GM20000 (cell line): ENCODE data around the gene RRP9.

Source experiments
- DNase-seq: peaks from one replicate; pipeline ENCODE4 v3.0.0; 2012; ENCODE audit warnings: low spot score
- CTCF ChIP-seq: IDR thresholded peaks from 2 replicates; pipeline ENCODE4 v1.5.1; 2012; ENCODE audit warnings: mild to moderate bottlenecking, control low read depth; ENCODE audit errors: extremely low read depth, missing control alignments

RRP9 gene

DNA sequence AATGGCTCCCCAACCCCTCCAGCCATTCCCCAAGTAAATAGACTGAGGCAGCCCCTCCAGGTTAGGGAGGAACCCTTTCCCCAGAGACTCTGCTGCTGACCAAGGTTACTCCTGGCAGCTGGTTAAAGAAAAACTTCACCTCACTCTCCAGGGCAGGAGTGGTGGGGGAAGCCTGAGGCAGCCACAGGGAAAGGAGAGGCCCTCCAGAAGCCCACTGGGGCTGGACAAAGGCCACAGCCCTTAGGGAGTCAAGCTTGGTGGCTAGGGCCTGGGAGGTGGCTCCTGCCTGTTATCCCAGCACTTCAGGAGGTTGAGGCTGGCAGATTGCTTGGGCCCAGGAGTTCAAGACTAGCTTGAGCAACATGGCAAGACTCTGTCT lies 42.6 kb upstream of the RRP9 start:
- TF ChIP-seq CTCF = no peak

DNA sequence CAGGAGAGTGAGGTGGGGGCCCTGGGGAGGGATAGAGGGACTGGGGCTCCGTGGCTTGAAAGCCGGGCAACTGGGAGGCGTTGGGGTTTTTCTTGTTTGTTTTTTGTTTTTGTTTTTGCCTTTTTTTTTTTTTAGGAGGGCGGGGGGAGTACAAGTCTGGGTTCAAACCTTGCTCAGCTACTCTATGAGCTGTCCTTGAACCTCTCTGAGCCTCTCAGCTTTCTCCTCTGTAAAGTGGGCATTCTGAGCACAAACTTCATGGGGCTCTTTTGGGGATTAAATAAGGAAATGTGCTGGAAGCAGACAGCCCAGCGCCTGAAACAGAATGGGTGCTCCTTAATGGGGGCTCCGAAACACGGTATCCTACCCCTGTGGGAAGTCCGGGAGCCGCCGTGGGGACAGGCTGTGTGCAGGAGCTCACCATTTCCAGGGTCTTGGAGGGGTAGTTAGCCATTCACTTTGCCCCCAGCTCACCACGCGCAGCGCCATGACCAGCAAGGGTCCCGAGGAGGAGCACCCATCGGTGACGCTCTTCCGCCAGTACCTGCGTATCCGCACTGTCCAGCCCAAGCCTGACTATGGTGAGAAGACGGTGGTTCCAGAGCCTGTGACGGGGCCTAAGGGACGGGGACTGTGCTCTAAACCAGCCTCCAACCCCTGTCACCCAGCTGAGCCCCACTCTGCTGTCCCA lies 42.0 kb upstream of the RRP9 start:
- no peak for TF ChIP-seq CTCF
- DNase-seq = no peak

More for the DNA sequence above, 42.6 kb upstream of the RRP9 start:
- no peak for DNase-seq

GRCh38 chr3:51982838-51983577 lies 41.3 kb upstream of the RRP9 start, which contains the start of gene ACY1:
ACY1 (plus strand) TSS chr3:51983535; CDS start chr3:51984065, 530 bp downstream.
- peak; percentile 97 for DNase-seq
- no peak for TF ChIP-seq CTCF

DNA sequence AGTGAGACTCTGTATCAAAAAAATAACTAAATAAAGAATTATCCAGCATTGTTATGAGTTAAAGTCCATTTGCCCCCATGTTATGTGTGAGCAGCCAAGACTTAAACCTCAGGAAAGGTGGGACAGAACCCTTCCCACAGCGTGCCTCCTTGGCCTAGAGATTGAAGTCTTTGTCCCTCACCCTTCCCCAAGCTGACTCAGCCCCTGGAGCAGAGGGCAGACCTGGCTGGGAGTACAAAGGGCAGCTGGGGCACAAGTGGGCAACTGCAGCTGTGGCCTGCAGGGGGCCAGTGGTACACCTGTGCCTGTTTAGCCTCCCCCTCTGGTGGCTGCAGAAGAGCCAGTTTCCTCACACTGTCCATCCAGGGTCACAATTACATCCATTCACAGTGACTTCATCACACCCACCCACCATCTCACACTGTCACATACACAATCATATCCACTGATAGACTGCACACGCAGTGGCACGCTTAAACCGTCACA lies 40.7 kb upstream of the RRP9 start:
- peak; percentile 84 for DNase-seq

DNA sequence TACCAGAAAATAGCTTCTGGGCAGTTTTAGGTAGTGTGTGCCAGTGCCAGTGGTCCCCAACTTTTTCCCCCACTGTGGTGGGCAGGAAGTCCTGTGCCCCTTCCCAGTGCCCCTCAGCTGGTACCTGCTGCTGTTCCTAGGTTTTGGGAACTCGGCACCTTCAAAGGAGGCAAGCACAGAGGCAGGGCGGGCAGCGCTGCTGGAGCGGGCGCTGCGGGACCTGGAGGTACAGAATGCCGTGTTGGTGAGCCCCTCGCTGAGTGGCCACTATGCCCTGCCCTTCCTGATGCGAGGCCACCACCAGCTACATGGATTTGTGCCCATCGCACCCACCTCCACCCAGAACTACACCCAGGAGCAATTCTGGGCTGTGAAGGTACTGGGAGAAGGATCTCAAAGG lies 38.5 kb upstream of the RRP9 start:
- DNase-seq = no peak
- no peak for TF ChIP-seq CTCF

More for the DNA sequence above, 40.7 kb upstream of the RRP9 start:
- TF ChIP-seq CTCF = peak; percentile 55

DNA sequence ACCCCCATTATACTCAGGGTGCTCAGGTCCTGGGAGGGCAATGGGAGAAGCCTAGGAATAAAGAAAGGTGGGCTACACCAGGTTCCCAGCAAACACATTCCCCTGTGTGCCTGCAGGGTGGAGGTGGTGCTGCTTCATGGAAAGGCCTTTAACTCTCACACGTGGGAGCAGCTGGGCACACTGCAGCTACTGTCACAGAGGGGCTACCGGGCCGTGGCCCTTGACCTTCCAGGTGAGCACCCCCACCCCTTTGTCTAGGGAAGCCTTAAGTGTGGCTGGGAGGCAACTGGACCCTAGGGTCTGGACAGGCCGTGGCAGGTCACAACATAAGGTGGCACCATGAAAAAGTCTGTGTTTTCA lies 36.4 kb upstream of the RRP9 start:
- DNase-seq = no peak
- no peak for TF ChIP-seq CTCF

- DNase-seq = no peak
- no peak for TF ChIP-seq CTCF
Observed at GRCh38 chr3:51977446-51978142, 35.9 kb upstream of the RRP9 start.
